Activated CD8-positive, alpha-beta memory T cell treated with anti-CD3 and anti-CD28 coated beads for 4 hours (primary cell): ENCODE results near the gene CACNA2D1.
"Not testable (repeated sequence)": the region's sequence is repeated elsewhere in the genome, so short reads cannot be mapped to it uniquely, and the experiment has no call there.

Source experiments
- DNase-seq, 2 donors: peaks; one replicate each; pipeline ENCODE4 v3.0.0-alpha.2; 2020; ENCODE audit warnings: low read depth in 2 of 2

Gene CACNA2D1

GRCh38 chr7:82393076-82393839 is 50.3 kb downstream of the CACNA2D1 start:
- DNase-seq, result no peak

GRCh38 chr7:82390936-82391335 is 52.6 kb downstream of the CACNA2D1 start:
- no peak for DNase-seq

- no peak for DNase-seq
Measured at GRCh38 chr7:82389876-82390275, 53.7 kb downstream of the CACNA2D1 start.

- DNase-seq, result no peak
Measured at GRCh38 chr7:82388138-82388537, 55.4 kb downstream of the CACNA2D1 start.

- not testable (repeated sequence) for DNase-seq
Measured at GRCh38 chr7:82386571-82386970, 57.0 kb downstream of the CACNA2D1 start.

- DNase-seq, result no peak
Measured at GRCh38 chr7:82384779-82385178, 58.8 kb downstream of the CACNA2D1 start.

- DNase-seq, result no peak
Measured at GRCh38 chr7:82384051-82384464, 59.5 kb downstream of the CACNA2D1 start.

- no peak for DNase-seq
Measured at GRCh38 chr7:82382276-82382675, 61.3 kb downstream of the CACNA2D1 start.

- DNase-seq, result no peak
Measured at GRCh38 chr7:82376739-82377138, 66.8 kb downstream of the CACNA2D1 start.

GRCh38 chr7:82375713-82376112 is 67.9 kb downstream of the CACNA2D1 start:
- no peak for DNase-seq

GRCh38 chr7:82375129-82375528 is 68.4 kb downstream of the CACNA2D1 start:
- no peak for DNase-seq

GRCh38 chr7:82373926-82374635 is 69.5 kb downstream of the CACNA2D1 start:
- no peak for DNase-seq

GRCh38 chr7:82364671-82365070 is 78.9 kb downstream of the CACNA2D1 start:
- no peak for DNase-seq

- no peak for DNase-seq
Measured at GRCh38 chr7:82364048-82364447, 79.5 kb downstream of the CACNA2D1 start.

GRCh38 chr7:82362129-82362706 is 81.4 kb downstream of the CACNA2D1 start:
- DNase-seq, result no peak

GRCh38 chr7:82360591-82361368 is 82.8 kb downstream of the CACNA2D1 start:
- DNase-seq, result no peak

- DNase-seq, result no peak
Measured at GRCh38 chr7:82359426-82359825, 84.2 kb downstream of the CACNA2D1 start.

GRCh38 chr7:82358923-82359322 is 84.7 kb downstream of the CACNA2D1 start:
- no peak for DNase-seq

GRCh38 chr7:82358009-82358578 is 85.5 kb downstream of the CACNA2D1 start:
- DNase-seq, result no peak

GRCh38 chr7:82348251-82348650 is 95.3 kb downstream of the CACNA2D1 start:
- no peak for DNase-seq

GRCh38 chr7:82347808-82348207 is 95.8 kb downstream of the CACNA2D1 start:
- DNase-seq, result no peak

GRCh38 chr7:82345886-82346285 is 97.7 kb downstream of the CACNA2D1 start:
- no peak for DNase-seq
